DOHH2 (cell line): ENCODE measurements around the gene MAST1.

Experiments used
- H3F3A ChIP-seq: fragments of 200-600 bp; sonication (generic), shearing (Covaris generic); 2 replicates; pipeline ENCODE4 v1.6.0; 2016; ENCODE audit warnings: antibody characterized with exemption, mild to moderate bottlenecking; ENCODE audit not compliant: control insufficient read depth, insufficient read depth
- H3K27ac ChIP-seq: fragments of 200-600 bp; sonication (generic); 2 replicates; pipeline ENCODE4 v1.5.1; 2014; ENCODE audit warnings: low read depth, mild to moderate bottlenecking, low read length, moderate library complexity
- H3K27me3 ChIP-seq: fragments of 200-600 bp; sonication (generic); 2 replicates; pipeline ENCODE4 v1.6.1; 2014; ENCODE audit warnings: mild to moderate bottlenecking, low read length, mixed read lengths; ENCODE audit not compliant: control insufficient read depth
- H3K36me3 ChIP-seq: fragments of 200-600 bp; sonication (generic); 2 replicates; pipeline ENCODE4 v1.6.1; 2014; ENCODE audit warnings: mild to moderate bottlenecking, low read length, moderate library complexity, mixed read lengths; ENCODE audit not compliant: control insufficient read depth
- H3K4me1 ChIP-seq: fragments of 200-600 bp; sonication (generic); 2 replicates; pipeline ENCODE4 v1.6.1; 2014; ENCODE audit warnings: mild to moderate bottlenecking, low read length, mixed read lengths; ENCODE audit not compliant: control insufficient read depth
- H3K4me2 ChIP-seq: fragments of 200-600 bp; sonication (generic); 2 replicates; pipeline ENCODE4 v1.6.0; 2014; ENCODE audit warnings: mild to moderate bottlenecking, low read length, moderate library complexity
- H3K4me3 ChIP-seq: fragments of 200-600 bp; sonication (generic); 2 replicates; pipeline ENCODE4 v1.5.1; 2014; ENCODE audit warnings: mild to moderate bottlenecking, low read length, mixed read lengths
- H3K79me2 ChIP-seq: fragments of 200-600 bp; sonication (generic); 2 replicates; pipeline ENCODE4 v1.6.1; 2014; ENCODE audit warnings: mild to moderate bottlenecking, low read length, mixed read lengths; ENCODE audit not compliant: control insufficient read depth
- H3K9me2 ChIP-seq: fragments of 200-600 bp; sonication (generic); replicated peaks from 2 replicates; pipeline ENCODE4 v1.6.1; 2014; ENCODE audit warnings: mild to moderate bottlenecking, low read length, mixed read lengths; ENCODE audit not compliant: control insufficient read depth
- H3K9me3 ChIP-seq: fragments of 200-600 bp; sonication (generic); 2 replicates; pipeline ENCODE4 v1.6.1; 2014; ENCODE audit warnings: antibody characterized with exemption, low read length, mixed read lengths; ENCODE audit not compliant: control insufficient read depth, insufficient read depth
- H4K20me1 ChIP-seq: fragments of 200-600 bp; sonication (generic); 2 replicates; pipeline ENCODE4 v1.6.0; 2014; ENCODE audit warnings: low read depth, mild to moderate bottlenecking, antibody characterized with exemption, low read length, moderate library complexity; ENCODE audit not compliant: control insufficient read depth, insufficient read depth
- CTCF ChIP-seq: fragments of 200-600 bp; sonication (generic); IDR thresholded peaks from one replicate; pipeline ENCODE4 v1.5.1; 2014; ENCODE audit warnings: antibody characterized with exemption, mild to moderate bottlenecking, low read depth, low read length; ENCODE audit not compliant: poor library complexity, severe bottlenecking
- EZH2phosphoT487 ChIP-seq: fragments of 200-600 bp; sonication (generic); IDR thresholded peaks from 2 replicates; pipeline ENCODE4 v1.6.1; 2017; ENCODE audit warnings: borderline replicate concordance, mild to moderate bottlenecking, antibody characterized with exemption, low read length, moderate library complexity, mixed read lengths

Gene MAST1

DNA sequence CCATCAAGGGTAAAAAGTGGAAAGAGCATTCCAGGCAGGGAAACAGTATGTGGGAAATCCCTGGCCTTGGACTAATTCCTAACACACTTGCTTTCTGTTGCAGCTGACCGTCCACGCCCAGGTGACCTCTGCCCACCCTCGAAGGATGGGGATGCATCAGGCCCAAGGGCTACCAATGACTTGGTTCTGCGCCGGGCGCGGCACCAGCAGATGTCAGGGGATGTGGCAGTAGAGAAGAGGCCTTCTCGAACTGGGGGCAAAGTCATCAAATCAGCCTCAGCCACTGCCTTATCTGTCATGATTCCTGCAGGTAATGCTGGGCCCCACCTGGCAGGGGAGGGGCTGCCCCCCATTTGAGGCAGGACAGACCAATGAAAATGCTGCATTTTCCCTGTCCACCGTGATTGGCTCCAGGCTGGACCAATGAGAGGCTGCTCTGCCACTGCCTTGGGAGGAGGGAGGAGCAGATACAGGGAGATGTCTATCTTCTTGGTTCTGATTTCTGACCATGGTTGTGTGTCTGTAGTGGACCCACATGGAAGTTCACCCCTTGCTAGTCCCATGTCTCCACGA, 30.3 kb downstream of the MAST1 start:
- Histone ChIP-seq H3K4me2 (no peak overlapping the region), H3F3A (peaks cover 5% of the 10 kb centered on the region; the same call in 1 of the 2 replicates), H4K20me1 (no peaks in the 10 kb centered on the region), H3K27me3 (no peaks in the 10 kb centered on the region), H3K9me3 (peaks cover 7% of the 10 kb centered on the region; the same call in 1 of the 2 replicates), H3K4me3 (no peak overlapping the region), H3K27ac (no peak overlapping the region), H3K4me1 (peaks cover 11% of the 10 kb centered on the region), H3K9me2 (no peaks in the 10 kb centered on the region), H3K79me2 (no peaks in the 10 kb centered on the region), H3K36me3 (peaks cover 4% of the 10 kb centered on the region; the same call in 1 of the 2 replicates)
- no peak for TF ChIP-seq EZH2phosphoT487
- no peak for TF ChIP-seq CTCF

DNA sequence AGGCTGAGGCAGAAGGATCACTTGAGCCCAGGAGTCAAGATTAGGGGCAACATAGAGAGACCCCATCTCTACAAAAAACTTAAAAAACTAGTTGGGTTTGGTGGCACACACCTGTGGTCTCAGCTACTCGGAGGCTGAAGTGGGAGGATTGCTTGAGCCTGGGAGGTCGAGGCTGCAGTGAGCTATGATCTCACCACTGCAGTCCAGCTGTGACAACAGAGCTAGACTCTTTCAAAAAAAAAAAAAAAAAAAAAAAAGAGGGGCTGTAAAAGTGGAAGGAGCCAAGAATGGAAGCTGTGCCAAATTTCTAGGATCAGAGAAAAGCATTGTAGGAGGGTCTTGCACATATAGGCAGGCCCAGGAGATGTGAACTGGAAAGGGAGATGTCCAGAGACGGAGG, 33.4 kb downstream of the MAST1 start:
- Histone ChIP-seq H3K79me2 (no peaks in the 10 kb centered on the region), H4K20me1 (no peaks in the 10 kb centered on the region), H3F3A (peaks cover 5% of the 10 kb centered on the region; the same call in 1 of the 2 replicates), H3K27ac (no peak overlapping the region), H3K9me3 (peaks cover 7% of the 10 kb centered on the region; the same call in 1 of the 2 replicates), H3K4me1 (peaks cover 11% of the 10 kb centered on the region), H3K4me2 (no peak overlapping the region), H3K4me3 (no peak overlapping the region), H3K36me3 (peaks cover 5% of the 10 kb centered on the region; the same call in 1 of the 2 replicates), H3K27me3 (no peaks in the 10 kb centered on the region), H3K9me2 (no peaks in the 10 kb centered on the region)
- TF ChIP-seq EZH2phosphoT487 (no peak), CTCF (no peak)

DNA sequence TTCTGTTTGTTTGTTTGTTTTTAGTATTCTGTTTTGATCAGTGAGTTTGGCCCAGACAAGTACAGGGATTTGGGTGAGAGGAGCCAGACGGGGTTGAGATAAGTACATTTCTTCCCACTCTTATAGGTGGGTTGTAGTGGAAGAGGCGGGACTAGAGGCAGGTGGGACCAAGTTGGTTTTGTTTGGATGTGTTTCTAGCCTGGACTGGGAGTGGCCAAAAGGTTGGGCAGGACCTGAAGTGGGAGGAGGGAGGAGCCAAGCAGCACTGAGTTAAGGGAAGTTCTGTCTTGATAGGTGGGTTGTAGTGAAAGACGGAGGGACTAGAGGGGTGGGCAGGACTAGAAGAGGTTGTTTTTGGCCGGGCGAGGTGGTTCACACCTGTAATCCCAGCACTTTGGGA, 33.9 kb downstream of the MAST1 start:
- H3K9me3 ChIP-seq: peaks cover 7% of the 10 kb centered on the region; the same call in 1 of the 2 replicates
- no peak overlapping the region for H3K4me2 ChIP-seq
- no peaks in the 10 kb centered on the region for H4K20me1 ChIP-seq
- peaks cover 5% of the 10 kb centered on the region; the same call in 1 of the 2 replicates for H3F3A ChIP-seq
- H3K36me3 ChIP-seq: peaks cover 5% of the 10 kb centered on the region; the same call in 1 of the 2 replicates
- no peaks in the 10 kb centered on the region for H3K9me2 ChIP-seq
- peaks cover 6% of the 10 kb centered on the region for H3K4me1 ChIP-seq
- TF ChIP-seq CTCF: no peak
- TF ChIP-seq EZH2phosphoT487: no peak
- H3K4me3 ChIP-seq: no peak overlapping the region
- no peaks in the 10 kb centered on the region for H3K27me3 ChIP-seq
- no peak overlapping the region for H3K27ac ChIP-seq
- no peaks in the 10 kb centered on the region for H3K79me2 ChIP-seq
